Right cardiac atrium (tissue), 5 donors: ENCODE results near the gene OR51M1. TPM values are rescaled to one million over a fixed set of nuclear protein-coding genes. Genes with fewer than 3 reads are reported as not detected.
"Not testable (repeated sequence)": the region's sequence is repeated elsewhere in the genome, so short reads cannot be mapped to it uniquely, and the experiment has no call there.

Source experiments
- ATAC-seq, 2 donors: fragments of 200-7000 bp; cut with Tn5 transposase; one replicate each; pipeline versions ENCODE4 v1.8.0 to v1.9.1; 2020; ENCODE audit warnings: moderate library complexity in 2 of 2, mild to moderate bottlenecking in 1 of 2
- DNase-seq, 3 donors: peaks; one replicate each; pipeline ENCODE4 v3.0.0-alpha.2; 2020
- H3K27ac ChIP-seq: one replicate; pipeline ENCODE4 v1.5.1; 2013; ENCODE audit warnings: mild to moderate bottlenecking, low read length, control low read depth, moderate library complexity
- H3K27me3 ChIP-seq: one replicate; pipeline ENCODE4 v1.6.1; 2013; ENCODE audit not compliant: control insufficient read depth, insufficient read depth
- H3K4me1 ChIP-seq: one replicate; pipeline ENCODE4 v1.6.1; 2013; ENCODE audit warnings: low read length; ENCODE audit not compliant: control insufficient read depth, insufficient read depth
- H3K4me3 ChIP-seq: one replicate; pipeline ENCODE4 v1.5.1; 2013; ENCODE audit warnings: low read length, control low read depth
- H3K9me3 ChIP-seq: one replicate; pipeline ENCODE4 v1.6.1; 2013; ENCODE audit warnings: low read length; ENCODE audit not compliant: control insufficient read depth
- WGBS: extraction: QIAGEN DNeasy Blood & Tissue Kit; methylation state at CpG from one replicate; pipeline ENCODE4 v1.1.7; 2013; 5-methylcytosine and 5-hydroxymethylcytosine counted together
- intact Hi-C, 4 donors: fragments of 100-400 bp; cut with DNase I; formaldehyde crosslinking; loops; one replicate each; pipeline versions ENCODE4 v1.11.0 to v1.14.0; 2022 to 2023
- long read RNA-seq, 4 donors: library from polyadenylated mRNA; unstranded; transcript quantifications; one replicate each; pipeline ENCODE4 v2.0.0, GENCODE V29; 2020 to 2021
- polyA plus RNA-seq: library from polyadenylated mRNA; stranded (reverse); fragments of 200-250 nt; gene quantifications from one replicate; pipeline ENCODE4 v1.2.3, GENCODE V29; 2013
- total RNA-seq, 4 donors: library from RNA; stranded (reverse); fragmentation: NEBNext Ultra II Directional; extraction: Animal tissue kit (Norgen Biotek cat#: 25700); gene quantifications; one replicate each; pipeline ENCODE4 v1.2.1, GENCODE V29; 2021
- donor health status: healthy with polysubstance abuse.
- donor health status: DM: no; HTN: yes; CAD: no.
- donor health status: DM: no; HTN: no; CAD: no.
- donor health status: DM: no; HTN: yes; CAD: no; lungs with severe emphysema.
- donor health status: DM: yes; HTN: yes; CAD: no.

Gene OR51M1, protein sequence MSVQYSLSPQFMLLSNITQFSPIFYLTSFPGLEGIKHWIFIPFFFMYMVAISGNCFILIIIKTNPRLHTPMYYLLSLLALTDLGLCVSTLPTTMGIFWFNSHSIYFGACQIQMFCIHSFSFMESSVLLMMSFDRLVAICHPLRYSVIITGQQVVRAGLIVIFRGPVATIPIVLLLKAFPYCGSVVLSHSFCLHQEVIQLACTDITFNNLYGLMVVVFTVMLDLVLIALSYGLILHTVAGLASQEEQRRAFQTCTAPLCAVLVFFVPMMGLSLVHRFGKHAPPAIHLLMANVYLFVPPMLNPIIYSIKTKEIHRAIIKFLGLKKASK
- total RNA-seq: not detected
- polyA plus RNA-seq: not detected
- long read RNA-seq, donor 1: 0 reads
- long read RNA-seq, donor 2: 0 reads
- long read RNA-seq, donor 3: 0 reads
- long read RNA-seq, donor 4: 0 reads

DNA sequence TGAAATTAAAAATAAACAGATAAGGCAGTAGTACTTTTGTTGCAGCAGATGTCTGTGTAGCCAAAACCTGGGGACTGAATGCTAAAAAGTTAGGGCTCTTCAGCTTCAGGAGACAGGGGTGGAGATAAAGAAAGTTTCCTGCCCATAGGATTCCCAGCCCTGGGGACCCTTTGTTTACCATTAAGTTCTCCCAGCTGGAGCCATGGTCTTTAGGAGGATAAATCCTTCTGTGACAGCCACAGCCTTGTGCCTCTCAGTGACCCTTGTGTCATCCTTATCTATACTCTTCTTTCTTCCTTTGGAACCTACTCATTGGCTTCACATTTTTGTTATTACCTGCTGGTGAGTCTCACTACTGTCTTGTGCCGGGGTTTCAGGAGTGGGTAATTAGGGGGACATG, at the start of gene OR51M1:
Gene OR51M1 (plus strand): TSS at position 237 of the 400 bp plus-strand sequence. CDS start 5,587 bp downstream, outside the sequence.
- intact Hi-C loops: loop anchor here in 3 of 4 donors (5.0 to 10.0 kb wide), 2 partner anchors 259 to 261 kb away; no protein-coding TSS in a partner anchor
- 30% methylated on average over 1 of the region's 1 CpG for WGBS
- DNase-seq (no peak), ATAC-seq (no peak)
- no peaks in the 10 kb centered on the region for H3K4me1 ChIP-seq
- no peaks in the 10 kb centered on the region for H3K9me3 ChIP-seq
- no peak within 1 kb of the TSS for H3K4me3 ChIP-seq
- H3K27me3 ChIP-seq: no peaks in the 10 kb centered on the region
- H3K27ac ChIP-seq: no peak within 1 kb of the TSS

DNA sequence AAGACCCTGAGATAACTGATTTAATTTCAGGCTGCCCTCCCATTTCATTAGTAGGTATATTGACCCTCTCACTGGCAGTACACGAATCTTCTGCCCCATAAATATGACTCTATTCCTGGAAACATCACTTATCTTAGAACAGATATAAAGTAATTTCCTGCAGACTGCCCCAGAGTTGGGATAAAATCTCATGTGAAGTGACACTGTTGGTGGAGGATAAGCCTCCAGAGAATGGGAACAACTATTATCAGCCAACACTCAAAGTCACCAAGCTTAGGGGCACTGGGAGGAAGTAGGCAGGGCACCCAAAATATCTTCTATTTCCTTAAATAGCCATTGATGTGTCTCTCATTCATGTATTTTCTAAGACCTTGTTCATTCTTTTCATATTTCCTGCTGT, 48.4 kb upstream of the OR51M1 start:
- intact Hi-C loops: no loop called here
- Histone ChIP-seq H3K4me3 (no peak overlapping the region), H3K27me3 (no peaks in the 10 kb centered on the region), H3K27ac (no peak overlapping the region), H3K4me1 (no peaks in the 10 kb centered on the region), H3K9me3 (no peaks in the 10 kb centered on the region)
- ATAC-seq: no peak
- 22% methylated on average over 1 of the region's 1 CpG for WGBS
- DNase-seq: no peak

DNA sequence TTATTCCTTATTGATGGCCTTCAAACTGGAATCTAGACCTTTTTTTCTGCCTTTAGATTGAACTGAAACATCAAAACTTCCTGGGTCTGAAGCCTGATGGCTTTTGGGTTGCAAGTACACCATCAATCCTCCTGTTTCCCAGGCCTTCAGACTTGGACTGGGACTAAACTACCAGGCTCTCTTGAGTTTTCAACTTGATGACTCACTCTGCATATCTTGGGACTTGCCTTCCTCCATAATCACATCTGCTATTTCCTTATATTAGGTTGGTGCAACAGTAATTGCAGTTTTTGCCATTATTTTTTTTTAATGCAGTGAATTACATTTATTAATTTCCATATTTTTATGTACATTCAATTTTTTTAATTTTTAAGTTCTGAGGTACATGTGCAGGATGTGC, 47.3 kb upstream of the OR51M1 start:
- Histone ChIP-seq H3K4me1 (no peaks in the 10 kb centered on the region), H3K27me3 (no peaks in the 10 kb centered on the region), H3K9me3 (no peaks in the 10 kb centered on the region), H3K4me3 (no peak overlapping the region), H3K27ac (no peak overlapping the region)
- ATAC-seq (no peak), DNase-seq (no peak)
- intact Hi-C loops: no loop called here

DNA sequence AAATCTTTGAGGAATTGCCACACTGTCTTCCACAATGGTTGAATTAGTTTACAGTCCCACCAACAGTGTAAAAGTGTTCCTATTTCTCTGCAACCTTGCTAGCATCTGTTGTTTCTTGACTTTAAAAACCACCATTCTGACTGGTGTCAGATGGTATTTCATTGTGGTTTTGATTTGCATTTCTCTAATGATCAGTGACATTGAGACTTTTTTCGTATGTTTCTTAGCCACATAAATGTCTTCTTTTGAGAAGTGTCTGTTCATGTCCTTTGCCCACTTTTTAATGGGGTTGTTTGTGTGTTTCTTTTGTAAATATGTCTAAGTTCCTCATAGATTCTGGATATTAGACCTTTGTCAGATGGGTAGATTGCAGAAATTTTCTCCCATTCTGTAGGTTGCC, 46.4 kb upstream of the OR51M1 start:
- H3K27ac ChIP-seq, DNase-seq, H3K4me1 ChIP-seq, H3K27me3 ChIP-seq, ATAC-seq, H3K4me3 ChIP-seq, H3K9me3 ChIP-seq, intact Hi-C loops: not testable (repeated sequence)
- 83% methylated on average over 1 of the region's 1 CpG for WGBS

DNA sequence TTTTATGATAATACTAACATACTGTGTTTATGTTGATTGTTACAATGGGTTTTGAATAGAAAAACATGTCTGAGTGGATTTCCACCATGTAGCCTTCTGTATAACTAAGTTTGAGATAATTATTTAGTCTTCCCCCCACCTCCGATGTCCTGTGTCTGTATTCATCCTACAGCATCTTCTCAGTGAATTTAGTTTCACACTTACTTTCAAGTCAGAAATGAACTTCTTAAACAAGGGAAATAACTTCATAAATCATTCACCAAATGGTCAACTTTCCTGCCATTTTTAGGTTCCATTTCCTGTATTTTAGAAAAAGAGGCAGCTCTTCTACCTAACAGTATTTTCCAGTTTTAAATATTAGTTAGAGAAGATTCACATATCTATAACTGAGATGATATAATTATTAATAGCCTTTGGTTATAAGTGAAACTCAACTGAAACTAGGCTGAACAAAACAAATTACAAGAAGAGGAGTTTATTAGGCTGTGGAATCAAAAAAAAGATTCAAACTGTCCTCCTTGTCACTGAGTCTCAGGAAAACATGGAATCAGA, 43.8 kb upstream of the OR51M1 start:
- no peaks in the 10 kb centered on the region for H3K27me3 ChIP-seq
- no peak overlapping the region for H3K27ac ChIP-seq
- no peaks in the 10 kb centered on the region for H3K4me1 ChIP-seq
- H3K4me3 ChIP-seq: no peak overlapping the region
- DNase-seq: no peak
- no peaks in the 10 kb centered on the region for H3K9me3 ChIP-seq
- intact Hi-C loops: no loop called here
- ATAC-seq: no peak
- 91% methylated on average over 1 of the region's 1 CpG for WGBS

DNA sequence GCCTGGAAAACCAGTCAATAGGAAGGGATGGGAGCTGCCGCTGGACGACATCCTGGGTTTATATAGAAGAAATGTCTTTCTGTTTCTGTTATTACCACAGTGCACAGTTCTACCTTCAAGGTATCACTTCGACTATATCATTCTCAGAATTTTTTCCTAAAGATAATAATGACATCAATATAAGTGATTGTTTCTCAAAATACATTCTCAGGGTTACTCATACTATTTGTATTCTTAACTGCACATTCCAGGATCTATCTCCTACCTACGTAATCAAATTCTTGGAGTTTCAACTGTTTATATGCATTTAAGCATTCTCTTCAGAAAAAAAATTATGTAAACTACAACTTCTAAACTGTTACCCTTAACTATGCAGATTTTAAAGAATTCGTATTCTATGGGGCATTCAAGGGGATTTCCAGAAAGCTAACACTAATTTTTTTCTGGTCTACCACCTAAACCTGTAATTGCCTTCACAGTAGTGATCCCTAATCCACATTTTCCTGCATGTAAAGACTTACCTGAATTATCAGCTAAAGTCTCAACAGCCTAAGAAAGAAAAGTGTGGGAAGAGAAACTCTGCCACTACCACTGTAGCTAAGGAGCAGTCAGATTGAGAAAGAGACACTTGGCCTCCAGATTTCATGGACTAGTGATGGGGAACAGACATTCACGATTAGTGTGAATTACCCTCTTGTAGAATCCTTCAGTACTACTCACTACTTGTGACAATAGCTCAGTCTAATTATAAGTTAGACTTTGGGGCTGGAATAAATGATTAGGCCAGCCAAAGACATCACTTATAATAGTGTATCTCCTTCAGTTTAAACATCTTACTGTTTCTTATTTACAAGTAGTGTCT, 39.9 kb upstream of the OR51M1 start, which contains the start of gene OR51B5:
Gene OR51B5 (minus strand): TSS at position 51 of the 862 bp plus-strand sequence. CDS start 0 bp downstream, at position 51.
- no peaks in the 10 kb centered on the region for H3K4me1 ChIP-seq
- intact Hi-C loops: no loop called here
- ATAC-seq: no peak

DNA sequence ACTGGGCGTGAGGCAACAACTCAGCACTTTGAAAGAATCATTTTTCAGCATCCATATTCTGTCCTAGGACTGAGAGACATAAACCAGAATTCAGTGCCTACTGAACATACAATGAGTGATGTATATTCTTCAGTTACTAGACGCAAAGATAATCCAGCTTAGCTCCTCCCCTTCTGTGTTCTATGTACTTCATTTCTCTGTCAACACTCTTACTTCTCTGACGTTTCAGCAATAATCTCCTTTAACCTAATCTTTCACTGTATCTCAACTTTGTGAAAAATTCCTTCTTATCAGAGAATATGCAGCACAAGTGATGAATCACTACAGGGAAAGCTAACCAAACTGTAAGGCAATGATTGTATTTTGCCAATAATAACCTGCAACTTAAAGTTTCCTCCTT, 37.8 kb upstream of the OR51M1 start:
- WGBS: 42% methylated on average over 3 of the region's 3 CpGs
- ATAC-seq (no peak), DNase-seq (no peak)
- no peaks in the 10 kb centered on the region for H3K9me3 ChIP-seq
- no peak overlapping the region for H3K27ac ChIP-seq
- intact Hi-C loops: no loop called here
- no peak overlapping the region for H3K4me3 ChIP-seq
- H3K4me1 ChIP-seq: no peaks in the 10 kb centered on the region
- no peaks in the 10 kb centered on the region for H3K27me3 ChIP-seq

More for the DNA sequence above, 39.9 kb upstream of the OR51M1 start, which contains the start of gene OR51B5:
- Histone ChIP-seq H3K27ac (no peak within 1 kb of the TSS), H3K9me3 (no peaks in the 10 kb centered on the region), H3K27me3 (no peaks in the 10 kb centered on the region), H3K4me3 (no peak within 1 kb of the TSS)
- DNase-seq: no peak
- WGBS: 72% methylated on average over 6 of the region's 6 CpGs

DNA sequence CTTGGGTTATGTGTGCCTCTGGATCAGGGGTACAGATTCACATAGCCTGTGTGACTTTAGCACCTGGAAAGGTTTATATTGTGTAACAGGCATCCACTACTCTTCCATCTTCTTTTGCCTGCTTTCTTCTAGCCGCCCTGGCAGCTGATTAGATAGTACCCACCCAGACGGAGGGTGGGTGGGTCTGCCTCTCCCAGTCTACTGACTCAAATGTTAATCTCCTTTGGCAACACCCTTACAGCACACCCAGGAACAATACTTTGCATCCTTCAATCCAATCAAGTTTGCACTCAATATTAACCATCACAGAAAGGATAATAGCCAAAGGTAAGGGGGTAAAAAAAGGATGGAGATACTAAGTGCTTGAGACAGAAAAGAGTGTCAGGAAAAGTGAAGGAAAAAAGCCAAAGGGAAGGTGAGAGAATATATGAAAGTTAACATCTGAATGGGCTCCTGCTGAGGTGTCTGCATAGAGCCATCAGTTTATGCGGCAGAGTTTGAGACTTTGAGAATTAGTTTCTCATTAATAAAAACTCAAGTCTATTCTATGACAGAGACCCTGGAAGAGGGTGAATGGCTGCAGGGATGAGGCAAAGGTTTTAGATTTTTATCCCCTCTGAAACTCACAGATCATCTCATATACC, 34.9 kb upstream of the OR51M1 start:
- intact Hi-C loops: no loop called here
- Histone ChIP-seq H3K27ac (no peak overlapping the region), H3K9me3 (no peaks in the 10 kb centered on the region), H3K27me3 (no peaks in the 10 kb centered on the region), H3K4me1 (no peaks in the 10 kb centered on the region), H3K4me3 (no peak overlapping the region)
- WGBS: 17% methylated on average over 3 of the region's 3 CpGs
- ATAC-seq: no peak
- DNase-seq: no peak

DNA sequence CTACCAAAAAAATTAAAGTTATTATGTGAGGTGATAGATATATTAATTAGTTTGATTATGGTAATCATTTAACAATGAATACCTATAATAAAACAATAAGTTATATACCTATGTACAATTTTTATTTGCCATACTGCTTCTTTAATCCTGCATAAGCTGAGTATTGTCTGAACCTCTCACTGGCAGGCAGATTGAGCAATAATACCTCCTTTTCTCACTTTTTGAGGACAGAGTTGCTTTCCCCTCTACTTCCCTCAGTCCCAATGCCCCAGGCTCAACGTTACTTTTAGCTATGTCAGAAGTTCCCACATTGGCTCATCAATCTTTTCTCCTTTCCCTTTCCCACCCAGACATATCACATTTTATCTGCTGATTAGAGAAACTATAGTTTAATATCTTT, 34.1 kb upstream of the OR51M1 start:
- no peaks in the 10 kb centered on the region for H3K4me1 ChIP-seq
- WGBS: 38% methylated on average over 1 of the region's 1 CpG
- ATAC-seq: no peak
- H3K4me3 ChIP-seq: no peak overlapping the region
- H3K9me3 ChIP-seq: no peaks in the 10 kb centered on the region
- H3K27ac ChIP-seq: no peak overlapping the region
- no peak for DNase-seq
- intact Hi-C loops: no loop called here
- no peaks in the 10 kb centered on the region for H3K27me3 ChIP-seq

DNA sequence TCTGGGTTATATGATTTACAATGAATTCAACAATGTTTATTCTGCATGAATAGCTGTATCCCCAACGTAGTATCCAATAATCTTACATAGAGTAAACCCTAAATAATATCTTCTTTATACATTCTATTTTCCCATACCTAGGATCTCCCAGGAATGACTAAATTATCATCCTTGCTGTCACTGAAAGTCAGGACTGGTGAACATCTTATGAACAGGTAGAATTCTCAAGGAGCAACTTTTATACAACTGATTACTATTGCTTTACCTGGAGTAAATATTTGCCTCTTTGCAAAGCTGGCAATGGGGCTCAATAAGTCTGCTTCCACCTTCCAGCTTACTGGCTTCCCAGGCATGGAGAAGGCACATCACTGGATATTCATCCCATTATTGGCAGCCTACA, 32.4 kb upstream of the OR51M1 start, which contains the start of gene OR51B6:
Gene OR51B6 (plus strand): TSS at position 301 of the 400 bp plus-strand sequence. CDS start 0 bp downstream, at position 301.
- 64% methylated on average over 1 of the region's 1 CpG for WGBS
- H3K27ac ChIP-seq: no peak within 1 kb of the TSS
- H3K27me3 ChIP-seq: no peaks in the 10 kb centered on the region
- no peak for DNase-seq
- no peak for ATAC-seq
- H3K9me3 ChIP-seq: no peaks in the 10 kb centered on the region
- intact Hi-C loops: no loop called here
- H3K4me1 ChIP-seq: no peaks in the 10 kb centered on the region
- no peak within 1 kb of the TSS for H3K4me3 ChIP-seq
